ENCODE results near the gene TANGO2. TPM values are rescaled to one million over a fixed set of nuclear protein-coding genes. Genes with fewer than 3 reads are reported as not detected.
A peak's percentile ranks its signal among the peaks of the same experiment; 100 is the strongest.

TANGO2 gene
- total and polyA plus RNA-seq, 9 of the 15 experiments (the other 6 are each of a cell fraction or from before 2014, with no cell fraction given): 15.5 to 94.9 (median 70.1) TPM

DNA sequence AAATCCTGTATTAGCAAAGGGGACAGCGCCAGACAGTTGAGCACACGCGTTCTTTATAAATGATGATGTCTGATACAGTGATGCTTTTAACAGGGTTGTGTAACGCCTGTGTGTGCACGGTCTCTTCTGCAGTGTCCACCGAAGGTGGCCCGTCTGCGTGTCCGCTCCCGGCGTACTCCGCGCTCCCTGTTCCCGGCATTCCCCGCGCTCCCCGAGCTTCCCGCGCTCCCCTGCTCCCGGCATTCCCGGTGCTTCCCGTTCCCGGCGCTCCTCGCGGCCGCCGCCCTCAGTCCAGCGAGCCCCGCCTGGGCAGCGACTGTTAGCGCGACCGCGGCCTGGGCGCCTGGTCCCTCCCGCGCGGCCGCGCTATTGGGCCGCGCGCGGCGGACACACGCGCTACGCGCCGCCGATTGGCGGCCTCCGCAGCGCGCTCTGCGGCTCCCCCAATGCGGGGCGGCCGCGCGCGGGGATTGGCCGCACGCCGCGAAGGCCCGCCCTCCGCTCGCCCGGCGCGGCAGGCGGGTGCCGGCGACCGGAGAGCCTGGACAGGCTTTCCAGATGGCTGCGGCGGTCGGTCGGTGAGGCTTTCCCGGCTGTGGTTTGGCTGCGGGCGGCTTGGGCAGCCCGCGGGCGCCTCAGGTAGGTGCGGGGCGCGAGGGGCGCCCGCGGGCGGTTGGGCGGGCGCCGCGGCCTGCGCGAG is 59.0 kb downstream of the TANGO2 start, which contains the start of gene DGCR8 (continued):
- TF ChIP-seq AFF1 (IDR thresholded peaks at IDR 0.05; ENCODE audit: low read depth in 1 of 2, partially characterized antibody in 2 of 2) (no peak), MGA (IDR thresholded peaks at IDR 0.05) (no peak), GATAD2B (IDR thresholded peaks at IDR 0.05; ENCODE audit: borderline replicate concordance) (no peak), ZNF589 (CRISPR knock-in tag; IDR thresholded peaks at IDR 0.05; ENCODE audit: low read depth) (no peak), ZBTB33 (CRISPR knock-in tag; IDR thresholded peaks at IDR 0.05) (no peak), TAL1 (IDR thresholded peaks at IDR 0.05) (no peak), PYGO2 (tag; IDR thresholded peaks at IDR 0.05) (0 out of 2 replicates have a peak, but pooled peaks have one; percentile 7), EGR1 (conservative IDR thresholded peaks at IDR 0.05) (no peak), ZNF124 (CRISPR knock-in tag; IDR thresholded peaks at IDR 0.05) (no peak)

All from K562 (cell line).